Right lung (tissue), 5 donors: Measurements from ENCODE around the gene WNT5B. TPM values are rescaled to one million over a fixed set of nuclear protein-coding genes. Genes with fewer than 3 reads are reported as not detected.

Experiments
- DNase-seq, 2 donors: peaks; one replicate each; pipeline ENCODE4 v3.0.0-alpha.2; 2013
- polyA plus RNA-seq, 5 donors: library from polyadenylated mRNA; unstranded; fragments of 120-200 nt; gene quantifications; one replicate each; pipeline versions ENCODE4 v1.2.1 to v1.2.3, GENCODE V29; 2013; ENCODE audit warnings: inconsistent platforms in 1 of 5, low replicate concordance in 1 of 5; ENCODE audit not compliant: insufficient read length in 5 of 5, insufficient read depth in 1 of 5

WNT5B gene
- polyA plus RNA-seq, 5 donors, result 5.8 to 10.0 (median 7.1) TPM

DNA sequence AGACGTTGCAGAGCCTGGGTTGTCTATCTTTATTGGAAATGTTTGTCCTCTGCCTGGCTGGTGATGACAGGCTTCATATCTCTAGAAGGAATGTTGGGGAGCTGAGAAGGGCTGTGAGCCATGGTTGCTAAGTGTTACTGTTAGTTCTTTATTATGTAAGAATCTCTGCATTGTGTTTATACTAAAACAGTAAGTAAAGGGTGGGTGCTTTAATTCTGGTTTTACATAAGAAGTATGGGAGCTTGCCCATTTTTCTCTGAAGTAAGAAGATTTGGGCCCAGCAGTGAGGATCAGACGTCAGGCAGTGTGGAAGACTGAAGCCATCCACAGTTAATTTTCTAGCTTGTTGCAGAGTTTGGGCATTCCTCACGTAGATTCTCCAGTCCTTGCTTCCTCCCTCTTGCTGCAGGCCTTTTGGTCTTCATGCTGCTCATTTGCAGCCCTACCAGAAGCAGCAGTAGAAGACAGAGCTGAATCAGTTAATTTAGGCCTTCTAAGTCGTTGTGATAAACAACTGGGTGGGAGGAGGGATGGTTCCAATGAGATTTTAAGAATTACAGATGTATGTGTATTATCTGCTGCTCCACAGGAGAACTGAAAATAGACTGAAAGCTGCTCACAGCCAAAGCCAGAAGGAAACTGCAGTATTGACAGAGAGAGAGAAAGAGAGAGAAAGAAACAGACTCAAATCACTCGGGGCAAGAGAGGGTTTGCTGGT, 21.4 kb downstream of the WNT5B start:
- peak in 1 of 2 donors; percentile 65 for DNase-seq

DNA sequence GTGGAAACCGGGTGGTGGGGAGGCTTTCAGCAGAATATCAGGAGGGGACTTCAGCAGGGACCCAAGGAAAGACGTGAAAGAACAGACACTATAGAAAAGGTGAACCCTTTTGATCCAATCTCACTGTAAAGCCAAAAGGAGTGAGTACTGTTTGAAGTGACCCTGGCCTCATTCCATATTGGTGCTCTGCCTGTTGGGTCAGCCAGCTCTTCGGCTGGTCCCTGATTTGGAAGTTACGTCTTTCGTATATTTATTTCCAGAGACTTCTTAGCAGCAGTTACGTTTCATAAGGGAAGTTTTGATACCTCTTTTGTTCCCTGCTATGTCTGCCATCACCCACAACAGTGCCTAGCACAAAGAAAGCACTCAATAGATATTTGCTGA, 21.9 kb downstream of the WNT5B start:
- DNase-seq, result no peak

DNA sequence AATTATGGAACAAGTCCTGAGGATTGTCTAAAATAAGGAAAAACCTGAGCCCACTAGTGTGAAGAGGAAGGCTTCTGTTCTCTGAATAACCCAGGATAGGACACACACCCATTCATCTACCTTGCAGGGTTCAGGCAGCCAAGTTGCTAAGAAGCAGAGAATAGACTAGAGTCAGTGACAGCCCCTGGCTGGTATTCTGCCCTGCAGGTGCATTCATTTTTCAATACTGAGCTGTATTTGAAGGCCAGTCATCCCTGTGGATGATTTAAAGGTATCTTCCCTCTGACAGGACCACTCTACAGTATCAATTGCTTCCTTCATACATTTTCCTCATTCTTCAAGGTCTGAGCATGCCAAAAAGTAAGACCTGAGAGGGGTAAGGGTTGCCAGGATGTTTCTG, 22.9 kb downstream of the WNT5B start:
- DNase-seq, result no peak

DNA sequence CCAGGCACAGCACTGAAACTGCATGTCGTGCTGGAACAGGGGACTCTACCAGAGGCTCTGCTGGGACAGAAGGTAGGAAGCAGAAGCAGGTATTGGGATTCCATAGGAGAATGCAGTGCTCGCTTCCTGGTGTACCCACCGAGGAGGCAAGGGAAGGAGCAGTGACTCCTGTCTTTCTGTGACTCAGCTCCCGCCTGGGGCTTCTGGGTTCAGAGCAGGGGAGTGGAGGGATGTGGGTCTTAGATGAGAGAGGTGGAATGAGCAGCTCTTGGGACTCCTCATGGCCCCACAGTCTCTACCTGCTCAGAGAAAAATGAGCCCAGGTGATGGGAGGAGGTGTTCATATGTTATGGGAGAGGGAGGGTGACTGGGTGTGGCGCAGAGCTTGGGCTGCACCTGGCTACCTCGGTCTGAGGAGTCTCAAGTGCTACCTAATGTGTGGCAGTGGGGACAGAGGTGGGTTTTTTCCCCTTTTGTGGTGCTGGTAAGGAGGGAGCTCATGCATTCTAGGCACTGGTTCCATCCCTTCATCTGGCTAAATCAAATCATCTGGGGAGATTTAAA, 26.3 kb downstream of the WNT5B start:
- no peak for DNase-seq

DNA sequence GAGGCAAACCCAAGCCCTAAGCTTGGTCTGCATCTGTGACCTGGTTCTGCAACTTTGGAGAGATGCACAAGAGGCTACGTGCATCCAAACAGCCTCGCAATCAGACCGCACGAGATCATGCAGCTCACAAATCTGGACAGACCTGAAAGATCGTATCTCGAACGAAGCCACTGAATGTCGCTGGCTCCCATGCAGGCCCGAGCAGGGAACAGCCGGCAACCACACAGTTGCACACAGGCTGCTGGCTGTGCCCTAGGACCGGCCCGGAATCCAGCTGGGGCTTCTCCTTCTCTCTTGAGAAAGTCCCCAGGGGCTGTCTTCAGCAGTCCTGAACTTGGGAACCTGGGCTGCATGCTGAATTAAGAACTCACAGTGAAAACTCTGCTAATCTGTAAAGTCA, 27.9 kb downstream of the WNT5B start:
- DNase-seq, result no peak

DNA sequence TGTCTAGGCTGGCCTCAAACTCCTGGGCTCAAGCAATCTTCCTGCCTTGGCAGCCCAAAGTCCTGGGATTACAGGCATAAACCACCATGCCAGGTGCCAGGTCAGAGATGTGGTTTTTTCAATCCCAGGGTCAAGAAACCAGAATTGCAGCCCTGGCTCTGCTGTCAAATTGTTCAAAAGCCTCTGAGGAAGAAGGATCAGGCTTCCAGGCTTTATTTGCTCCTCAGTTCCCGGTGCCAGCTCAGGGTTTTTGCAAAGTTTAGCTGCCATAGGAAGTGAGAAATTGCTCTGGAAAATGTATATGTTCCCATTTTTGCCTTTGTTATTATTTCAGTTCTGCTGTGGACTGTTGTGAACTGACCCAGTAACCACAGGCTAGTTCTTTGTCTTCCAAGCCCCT, 28.7 kb downstream of the WNT5B start:
- no peak for DNase-seq

DNA sequence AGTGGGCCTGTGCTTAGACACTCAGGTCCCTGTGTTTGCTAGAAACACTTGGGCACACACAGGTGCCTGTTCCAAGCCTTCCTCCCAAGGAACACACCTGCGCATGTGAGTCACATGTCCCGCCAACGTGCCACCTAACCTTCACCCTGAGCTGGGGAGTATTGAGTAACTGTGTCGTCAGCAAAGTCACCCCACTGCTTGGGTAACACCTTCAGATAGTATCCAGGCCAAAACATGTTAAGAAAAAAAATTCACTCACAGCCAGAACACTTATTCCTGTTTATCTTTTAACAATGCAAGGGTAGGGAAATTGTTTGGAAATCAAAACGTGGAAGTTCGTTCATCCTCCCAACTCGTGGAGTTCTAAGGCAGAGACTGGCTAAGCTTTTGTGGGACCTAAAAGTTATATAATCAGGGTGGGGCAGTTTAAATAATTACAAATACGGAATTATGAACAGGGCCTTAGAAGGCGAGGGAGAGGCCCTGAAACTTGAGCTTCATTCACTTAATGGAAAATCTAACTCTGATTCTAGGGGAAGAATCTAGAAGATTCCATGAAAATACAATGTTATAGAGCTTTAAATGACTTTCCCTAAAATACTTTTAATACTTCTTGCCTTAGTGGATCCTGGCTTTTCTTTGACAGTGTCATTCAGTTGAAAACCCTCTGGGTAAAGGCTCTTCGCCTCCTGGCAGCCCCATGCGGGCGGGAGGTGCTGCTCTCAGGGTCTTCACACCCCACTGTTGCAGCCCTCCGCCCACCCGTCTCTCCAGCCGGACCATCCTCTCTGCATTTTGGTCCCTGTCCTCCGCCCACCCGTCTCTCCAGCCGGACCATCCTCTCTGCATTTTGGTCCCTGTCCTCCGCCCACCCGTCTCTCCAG, 31.5 kb downstream of the WNT5B start:
- DNase-seq, result peak in 1 of 2 donors; percentile 39

DNA sequence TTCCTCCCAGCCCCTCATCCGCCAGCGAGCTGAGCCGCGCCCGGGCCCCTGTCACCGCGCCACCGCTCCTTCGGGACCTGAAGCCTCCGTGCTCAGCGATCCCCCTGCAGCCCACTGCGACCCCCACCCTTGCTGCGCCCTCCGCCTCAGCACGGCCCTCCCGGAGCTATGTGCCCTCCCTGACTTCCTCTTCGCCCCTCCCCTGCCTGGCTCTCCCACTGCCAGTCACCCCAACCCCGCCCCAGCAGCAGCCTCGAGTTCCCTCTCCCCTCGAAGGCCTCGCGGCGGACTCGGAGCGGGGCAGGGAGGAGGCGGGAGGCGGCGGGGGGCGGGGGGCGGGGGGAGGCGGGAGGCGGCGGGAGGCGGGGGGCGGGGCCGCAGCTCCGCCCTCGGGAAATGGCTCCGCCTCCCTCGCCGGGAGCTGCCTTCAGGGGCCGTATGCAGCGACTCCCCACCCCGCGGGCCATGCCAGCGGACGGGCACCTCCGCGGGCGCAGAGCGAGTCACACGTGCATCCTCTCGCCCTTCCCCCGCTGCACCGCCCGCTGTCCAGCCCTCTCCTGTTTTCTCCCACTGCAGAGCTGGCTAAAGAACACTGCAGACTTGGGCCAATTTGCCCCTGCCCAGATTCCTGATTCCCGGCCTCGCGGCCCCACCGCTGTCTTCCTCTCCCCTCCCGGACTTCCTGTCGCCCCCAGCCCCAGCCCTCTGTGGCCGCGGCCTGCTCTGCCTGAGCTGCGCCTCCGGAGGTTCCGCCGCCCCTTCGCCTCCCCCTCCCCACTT, 32.7 kb downstream of the WNT5B start:
- peak; percentile 76 to 83 for DNase-seq

DNA sequence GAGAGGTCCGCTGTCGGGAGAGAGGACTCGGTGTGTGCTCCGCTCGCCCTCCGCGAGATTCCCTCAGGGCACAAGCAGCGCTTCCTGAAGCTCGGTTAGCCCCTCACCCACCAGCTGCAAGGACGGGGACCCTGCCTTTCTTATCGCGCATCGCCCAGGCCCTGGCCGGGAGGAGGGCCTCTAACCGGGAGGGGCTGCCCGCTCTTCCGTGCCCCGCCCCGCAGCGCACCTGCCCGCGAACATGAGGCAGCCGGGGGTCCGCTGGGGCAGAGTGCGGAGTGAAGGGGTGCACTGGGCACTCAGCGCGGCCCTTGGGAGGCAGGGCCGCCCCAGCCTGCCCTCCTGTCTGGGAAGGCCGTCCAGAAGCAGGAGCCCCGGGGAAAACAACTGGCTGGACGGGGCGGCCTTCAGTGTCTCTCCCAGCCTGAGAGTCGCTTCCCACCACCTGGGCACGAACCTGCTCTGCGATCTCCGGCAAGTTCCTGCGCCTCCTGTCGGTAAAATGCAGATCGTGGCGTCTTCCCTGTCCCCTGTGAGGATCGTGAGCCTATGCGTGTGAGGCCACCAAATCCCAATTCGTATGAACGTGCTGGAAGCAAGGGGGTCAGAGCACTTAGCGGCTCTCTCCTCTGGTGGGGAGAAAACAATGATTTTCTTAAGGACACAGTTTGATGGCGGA, 33.9 kb downstream of the WNT5B start:
- DNase-seq, result peak in 1 of 2 donors; percentile 28

DNA sequence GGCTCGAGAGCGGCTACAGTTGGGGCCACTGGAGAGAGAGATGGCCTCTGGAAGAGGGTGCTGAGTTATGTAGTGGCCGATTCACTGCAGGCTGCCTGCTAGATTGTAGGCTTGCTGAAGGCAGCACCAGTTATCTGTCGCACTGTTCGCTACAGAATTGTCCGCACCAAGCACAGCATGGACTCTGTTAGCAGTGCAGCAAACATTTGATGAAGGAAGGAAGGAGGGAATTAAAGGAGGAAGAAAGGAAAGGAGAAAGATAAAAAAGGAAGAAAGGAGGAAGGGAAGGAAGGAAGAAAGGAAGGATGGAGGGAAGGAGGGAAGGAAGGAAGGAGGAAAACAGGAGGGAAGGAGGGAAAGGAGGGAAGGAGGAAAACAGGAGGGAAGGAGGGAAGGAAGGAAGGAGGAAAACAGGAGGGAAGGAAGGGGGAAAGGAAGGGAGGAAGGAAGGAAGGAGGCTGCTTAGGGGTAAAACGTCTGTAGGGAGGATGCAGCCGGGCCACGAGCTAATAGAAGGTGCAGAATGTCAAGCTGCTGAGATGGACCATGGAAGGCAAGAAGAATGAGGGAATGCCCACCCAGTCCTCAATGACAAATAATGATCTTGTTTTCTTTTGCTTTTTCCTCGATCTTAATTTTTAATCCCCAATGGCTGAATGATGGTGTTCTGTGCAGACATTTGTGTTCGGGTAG, 34.6 kb downstream of the WNT5B start:
- DNase-seq, result no peak

DNA sequence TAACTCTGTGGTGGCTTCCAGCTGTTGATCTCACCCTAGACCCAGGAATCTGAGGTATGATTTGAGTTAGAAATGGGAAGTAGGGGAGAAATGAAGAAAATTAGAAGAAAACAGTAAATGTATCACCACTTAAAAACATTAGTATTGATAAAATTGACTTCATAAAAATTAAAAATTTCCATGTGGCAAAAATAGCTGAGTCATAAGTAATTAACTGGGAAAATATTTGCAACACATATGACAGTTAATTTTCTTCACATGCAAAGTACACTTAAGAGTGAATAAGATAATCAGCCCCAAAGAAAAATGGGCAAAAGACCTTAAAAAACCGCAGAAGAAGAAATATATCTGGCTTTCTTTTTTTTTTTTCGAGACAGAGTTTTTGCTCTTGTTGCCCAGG, 36.3 kb downstream of the WNT5B start:
- DNase-seq, result no peak

DNA sequence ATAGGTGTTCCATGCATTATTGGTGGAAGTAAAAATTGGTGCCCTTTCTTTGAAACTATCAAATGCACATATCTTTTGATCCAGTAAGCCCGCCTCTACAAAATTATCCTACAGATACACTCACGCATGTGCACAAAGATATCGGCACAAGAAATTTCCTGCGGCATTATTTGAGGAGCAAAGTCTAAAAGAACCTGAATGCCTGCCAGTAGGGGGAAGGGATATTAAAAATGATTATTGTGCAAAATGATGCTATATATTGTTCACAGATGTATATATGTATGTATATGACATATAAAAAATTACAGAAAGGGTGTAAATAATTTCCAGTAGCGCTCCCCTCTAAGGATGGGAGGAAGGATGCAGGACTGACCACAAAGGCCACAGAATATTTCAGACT, 37.2 kb downstream of the WNT5B start:
- DNase-seq, result no peak

DNA sequence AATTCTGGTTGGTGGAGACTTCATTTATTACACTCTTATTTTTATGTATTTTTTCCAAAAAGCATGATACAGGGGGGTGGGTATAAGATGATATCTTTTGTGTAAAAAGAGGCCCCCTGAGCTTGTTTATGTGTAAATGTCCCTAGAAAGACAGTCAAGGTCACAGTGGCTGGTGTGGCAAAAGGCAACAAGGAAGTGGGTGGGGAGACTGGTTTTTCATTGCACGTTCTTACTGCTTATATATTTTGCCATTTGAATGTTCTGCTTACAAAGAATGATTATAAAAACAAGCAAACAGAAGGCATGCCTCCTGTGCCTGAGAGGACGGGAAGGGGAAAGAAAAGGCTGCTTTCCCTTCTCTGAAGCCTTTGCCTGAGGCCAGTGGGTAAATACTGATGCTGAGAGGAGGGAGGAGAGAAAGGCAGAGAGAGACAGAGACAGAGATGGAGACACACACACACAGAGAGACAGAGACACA, 37.7 kb downstream of the WNT5B start:
- DNase-seq, result no peak

DNA sequence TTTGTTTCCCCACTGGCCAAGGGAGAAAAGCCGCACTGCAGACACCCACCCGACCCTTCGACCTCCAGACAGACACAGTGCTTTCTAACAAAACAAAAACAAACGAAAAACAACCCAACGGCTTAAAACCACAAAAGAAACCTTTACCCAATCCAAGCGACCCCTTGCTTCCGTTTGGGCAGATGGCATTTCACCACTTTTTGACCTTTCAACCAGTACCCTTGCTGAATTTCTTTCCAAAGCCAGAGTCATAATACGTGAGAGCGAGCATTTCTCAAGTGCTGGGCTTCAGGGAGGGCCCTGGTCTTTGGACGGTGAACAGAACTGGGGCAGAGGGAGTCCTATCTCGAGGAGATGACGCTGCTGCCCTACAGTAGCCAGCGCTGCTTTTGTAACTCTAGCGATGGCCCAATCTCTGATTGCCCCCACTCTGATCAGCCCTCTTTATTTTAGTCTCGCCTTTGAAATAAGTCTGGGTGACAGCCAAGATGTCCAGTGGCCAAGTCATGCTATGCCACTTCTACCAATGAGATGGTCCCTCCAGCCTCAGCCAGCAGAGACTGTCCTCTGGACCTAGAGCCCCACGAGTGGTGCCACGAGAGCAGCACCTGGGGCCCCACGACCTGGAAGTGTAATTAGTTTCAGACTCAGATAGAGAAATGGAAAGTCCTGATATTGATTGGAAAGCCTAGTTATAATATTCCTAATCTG, 40.0 kb downstream of the WNT5B start:
- DNase-seq, result no peak

DNA sequence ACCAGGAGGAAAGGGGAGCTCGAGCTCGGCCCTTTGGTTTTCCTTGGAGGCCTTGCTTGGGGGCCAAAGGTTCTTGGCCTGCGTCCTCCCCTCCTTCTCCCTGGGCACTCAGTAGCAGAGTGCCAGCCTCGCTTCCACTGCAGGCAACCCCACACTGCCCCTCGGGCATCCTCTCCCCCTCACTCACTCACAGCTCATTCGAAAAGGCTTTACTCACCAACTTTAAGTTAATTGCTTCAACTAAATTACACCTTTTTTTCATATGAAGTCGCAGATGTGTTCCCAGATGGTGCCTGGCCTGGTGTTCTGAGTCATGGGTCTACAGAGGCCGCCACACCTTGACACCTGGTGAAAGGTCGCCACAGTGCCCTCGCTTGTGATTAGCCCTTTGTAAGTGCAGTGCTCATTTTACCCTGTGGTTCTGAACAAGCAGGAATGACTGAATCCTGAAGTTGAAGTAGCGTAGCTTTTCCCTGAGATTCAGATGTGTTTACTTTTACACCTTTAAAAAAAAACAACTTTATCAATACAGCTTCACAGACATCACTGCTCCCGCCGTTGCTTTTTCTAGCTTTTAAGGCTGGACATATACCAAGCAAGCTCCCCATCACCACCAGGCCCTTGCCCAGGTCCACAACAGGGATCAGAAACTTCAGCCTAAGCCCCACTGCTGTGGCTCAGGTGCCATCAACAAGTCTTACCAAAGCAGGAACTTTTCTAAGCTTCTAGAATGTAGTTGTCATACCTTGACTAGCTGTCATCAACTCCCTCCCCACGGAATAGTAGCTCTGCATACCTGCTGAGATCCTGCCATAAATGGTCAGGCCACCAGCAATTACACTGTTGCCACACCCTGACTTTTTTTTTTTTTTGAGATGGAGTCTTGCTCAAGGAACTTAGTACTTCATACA, 41.6 kb downstream of the WNT5B start:
- no peak for DNase-seq

DNA sequence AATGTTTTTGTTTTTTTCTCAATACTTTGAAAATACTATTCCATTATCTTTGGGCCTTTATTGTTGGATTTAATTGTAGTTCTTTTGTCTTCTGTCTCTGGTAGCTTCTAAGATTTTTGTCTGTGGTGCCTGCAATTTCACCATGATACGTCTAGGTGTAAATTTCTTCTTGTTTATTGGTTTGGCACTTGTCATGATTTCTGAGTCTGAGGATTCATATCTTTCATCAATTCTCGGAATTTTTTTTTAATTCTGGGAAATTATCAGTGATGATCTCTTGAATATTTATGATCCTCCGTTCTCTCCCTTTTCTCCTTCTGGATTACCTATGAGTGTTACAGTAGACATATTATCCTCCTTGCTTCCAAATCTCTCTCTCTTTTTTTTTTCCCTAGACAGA, 47.0 kb downstream of the WNT5B start:
- no peak for DNase-seq

DNA sequence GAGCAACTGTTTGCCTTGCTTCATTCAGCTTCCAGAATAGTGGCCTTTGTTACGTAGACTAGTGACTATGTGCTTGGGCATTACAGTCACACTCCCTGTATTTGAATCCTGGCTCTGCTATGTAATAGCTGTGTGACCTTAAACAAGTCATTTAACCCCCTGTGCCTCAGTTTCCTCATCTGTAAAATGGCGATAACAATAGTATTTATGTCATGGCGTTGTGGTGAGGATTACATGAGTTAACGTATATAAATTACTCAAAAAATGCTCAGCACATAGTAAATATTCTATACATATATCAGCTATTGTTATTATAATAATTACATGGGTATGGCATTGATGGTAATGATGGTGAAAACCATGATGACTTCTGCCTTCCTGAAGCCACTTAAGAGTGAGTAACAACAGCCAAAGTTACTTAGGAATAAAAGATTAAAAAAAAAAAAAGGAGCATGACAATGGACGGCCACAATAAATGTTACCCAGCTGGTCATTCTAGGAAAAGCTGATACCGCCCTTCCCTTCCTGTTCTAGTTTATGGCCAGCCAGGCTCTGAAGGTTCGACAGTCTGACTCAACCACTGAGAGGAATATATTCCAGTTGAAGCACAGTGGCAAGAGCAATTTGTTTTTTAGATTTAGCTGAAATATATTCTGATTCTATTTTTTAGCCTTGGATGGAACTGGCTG, 51.9 kb downstream of the WNT5B start:
- DNase-seq, result no peak

DNA sequence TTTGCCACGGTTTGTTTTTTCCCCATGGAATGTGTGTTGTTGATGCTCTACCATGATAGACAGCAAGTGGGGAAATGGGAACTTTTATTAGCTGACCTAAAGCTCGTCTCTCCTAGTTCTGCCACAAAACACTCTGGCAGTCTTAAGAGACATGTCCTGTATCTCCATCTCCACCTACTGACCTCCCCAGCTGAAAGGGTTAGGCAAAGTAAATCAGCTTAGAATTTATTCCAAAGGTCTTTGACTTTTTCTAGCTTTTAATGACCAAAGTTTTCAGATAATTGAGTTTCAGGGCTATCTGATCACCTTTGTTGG, 52.4 kb downstream of the WNT5B start:
- no peak for DNase-seq
